ENCODE measurements around the gene MTA1.

The MTA1 gene

DNA sequence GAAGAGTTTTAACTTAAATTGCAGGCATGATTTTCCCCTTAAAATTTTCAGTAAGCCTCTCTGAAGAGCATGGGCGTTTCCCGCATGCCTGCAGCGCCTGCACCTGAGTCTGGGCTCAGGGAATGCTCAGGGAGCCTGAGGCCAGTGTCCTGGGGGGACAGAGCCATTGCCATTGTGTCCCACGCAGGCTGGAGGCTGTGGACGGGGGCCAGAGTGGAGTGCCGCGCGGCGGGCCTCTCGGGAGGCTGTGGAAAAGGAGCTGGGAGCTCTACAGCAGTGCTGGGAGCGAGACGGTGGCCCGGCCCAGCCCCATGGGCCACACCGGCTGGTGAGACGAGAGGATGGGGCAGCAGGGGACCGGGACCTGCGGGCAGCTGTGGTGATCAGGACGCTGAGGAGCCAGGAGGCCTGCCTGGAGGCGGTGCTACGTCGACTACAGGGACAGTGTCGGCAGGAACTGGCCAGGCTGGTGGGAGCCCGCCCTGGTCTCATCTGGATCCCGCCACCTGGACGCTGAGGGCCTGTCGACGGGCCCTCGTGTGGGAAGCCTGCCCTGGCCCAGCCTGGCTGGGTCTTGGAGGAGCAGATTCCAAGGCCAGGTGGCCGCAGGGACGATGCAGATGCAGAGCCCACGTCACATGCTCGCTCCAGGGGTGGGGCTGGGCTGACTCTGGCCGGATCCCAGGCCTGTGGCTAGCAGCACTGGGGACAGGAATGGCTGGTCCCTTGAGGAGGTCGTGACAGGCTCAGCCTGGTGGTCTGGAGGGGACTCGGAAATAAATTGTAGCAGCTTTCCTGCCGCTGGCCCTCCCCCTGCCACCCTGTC lies 79.0 kb downstream of the MTA1 start:
- no peak for DNase-seq (ENCODE audit: low read depth in 2 of 2)

DNA sequence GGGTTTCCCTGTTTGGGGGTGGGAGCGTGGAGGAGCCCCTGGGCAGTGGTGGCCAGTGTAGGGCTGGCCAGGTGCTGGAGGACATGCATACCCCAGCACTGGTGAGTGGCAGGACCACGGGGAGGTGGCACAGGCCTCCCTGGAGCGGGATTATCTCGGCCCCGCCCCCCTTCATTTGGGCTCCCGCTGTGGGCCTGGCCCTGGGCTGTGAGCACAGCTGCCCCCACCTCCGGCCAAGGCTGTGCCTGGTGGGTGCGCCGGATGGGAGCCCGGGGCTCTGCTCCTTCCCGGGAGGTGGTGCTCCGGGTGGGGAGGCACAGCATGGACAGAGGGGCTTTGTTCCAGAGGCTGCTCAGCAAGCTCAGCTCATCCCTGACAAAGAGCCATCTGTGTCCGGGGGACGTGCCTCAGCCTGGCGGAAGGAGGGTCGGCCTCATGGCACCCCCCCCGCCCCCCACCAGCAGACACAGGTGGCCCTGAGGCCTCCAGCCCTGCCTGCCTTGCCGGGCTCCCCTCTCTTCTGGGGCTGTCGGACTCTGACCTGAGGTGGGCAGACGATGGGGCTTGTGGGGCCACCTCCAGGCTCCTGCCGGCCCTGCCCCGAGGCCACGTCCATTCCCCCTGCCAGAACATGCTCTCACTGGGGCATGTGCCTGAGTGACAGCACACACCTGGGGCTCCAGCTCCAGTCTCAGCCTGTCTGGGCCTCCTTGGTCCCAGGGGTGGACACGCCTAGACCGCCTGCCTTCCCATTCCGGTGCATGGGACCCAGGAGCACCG lies 79.8 kb downstream of the MTA1 start:
- DNase-seq (ENCODE audit: low read depth in 2 of 2) = no peak

DNA sequence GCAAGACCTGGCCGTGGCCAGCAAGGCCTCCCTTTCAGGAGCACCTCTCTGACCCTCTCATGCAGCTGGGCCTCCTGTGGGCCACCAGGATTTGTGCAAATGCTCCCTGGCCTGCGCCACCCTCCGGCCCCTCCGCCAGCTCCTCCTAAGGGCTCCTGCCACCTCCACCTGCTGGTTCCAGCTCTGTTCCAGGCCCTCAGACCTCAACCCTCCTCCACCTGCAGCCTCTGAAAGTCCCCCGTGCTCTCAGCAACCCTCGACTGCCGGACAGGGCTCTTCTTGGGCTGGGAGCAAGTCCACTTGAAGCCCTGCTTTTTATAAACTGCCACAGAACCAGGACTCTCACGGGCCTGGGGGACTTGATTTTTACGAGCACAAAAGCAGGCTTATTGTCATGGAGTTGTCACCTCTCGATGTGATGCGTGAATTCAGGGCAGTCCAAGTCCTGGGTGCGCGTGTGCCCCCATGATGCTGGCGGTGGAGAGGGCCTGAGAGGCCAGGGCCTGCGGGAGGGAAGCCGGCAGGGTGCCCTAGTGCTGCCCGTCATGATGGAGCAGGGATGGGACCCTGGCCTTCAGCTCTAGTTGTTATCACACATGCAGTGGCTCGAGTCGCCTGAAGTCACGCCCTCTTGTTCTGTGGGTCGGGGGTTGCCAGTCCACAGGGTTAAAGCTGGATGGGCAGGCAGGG lies 80.6 kb downstream of the MTA1 start:
- DNase-seq (ENCODE audit: low read depth in 2 of 2) = no peak

DNA sequence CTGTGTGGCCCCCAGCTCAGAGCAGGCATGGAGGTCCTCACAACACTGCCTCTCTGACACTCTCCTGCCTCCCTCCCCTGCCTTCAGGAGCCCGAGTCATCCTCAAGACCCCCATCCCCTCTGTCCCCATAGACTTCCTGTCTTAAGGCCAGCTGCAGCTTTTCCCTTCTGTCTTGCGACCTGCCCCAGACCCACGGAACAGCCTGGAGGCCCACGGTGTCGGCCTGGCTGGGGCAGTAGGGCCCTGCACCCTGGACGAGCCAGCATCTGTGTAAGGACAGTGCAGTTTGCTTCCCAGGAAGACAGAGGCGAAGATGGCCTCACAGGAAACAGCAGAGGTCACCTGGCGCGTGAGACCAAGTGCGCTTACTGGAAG lies 81.1 kb downstream of the MTA1 start:
- no peak for DNase-seq (ENCODE audit: low read depth in 2 of 2)

DNA sequence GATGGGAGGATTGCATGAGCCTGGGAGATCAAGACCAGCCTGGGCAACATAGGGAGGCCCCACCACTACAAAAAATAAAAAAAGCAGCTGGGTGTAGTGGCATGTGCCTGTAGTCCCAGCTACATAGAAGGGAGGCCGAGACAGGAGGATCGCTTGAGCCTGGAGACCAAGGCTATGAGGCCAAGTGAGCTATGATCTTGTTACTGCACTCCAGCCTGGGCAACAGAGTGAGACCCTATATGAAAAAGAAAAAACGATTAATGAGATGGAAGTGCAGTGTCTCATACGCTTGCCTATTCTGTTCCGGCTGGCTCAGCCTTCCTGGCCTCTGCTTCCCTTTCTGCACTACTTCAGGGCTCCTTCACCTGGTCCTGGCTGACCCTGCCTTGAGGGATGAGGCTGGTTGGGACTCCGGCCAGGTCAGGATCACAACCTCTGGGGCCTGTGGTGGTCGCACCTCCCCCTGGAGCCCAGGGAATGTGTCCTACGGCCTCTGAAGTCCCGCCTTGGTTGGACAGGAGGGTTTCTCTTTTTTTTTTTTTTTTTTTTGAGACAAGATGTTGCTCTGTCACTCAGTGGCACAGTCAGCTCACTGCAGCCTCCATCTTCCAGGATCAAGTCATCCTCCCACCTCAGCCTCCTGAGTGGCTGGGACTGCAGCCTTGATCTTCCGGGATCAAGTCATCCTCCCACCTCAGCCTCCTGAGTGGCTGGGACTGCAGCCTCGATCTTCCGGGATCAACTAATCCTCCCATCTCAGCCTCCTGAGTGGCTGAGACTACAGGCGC lies 82.1 kb downstream of the MTA1 start:
- DNase-seq (ENCODE audit: low read depth in 2 of 2) = no peak

DNA sequence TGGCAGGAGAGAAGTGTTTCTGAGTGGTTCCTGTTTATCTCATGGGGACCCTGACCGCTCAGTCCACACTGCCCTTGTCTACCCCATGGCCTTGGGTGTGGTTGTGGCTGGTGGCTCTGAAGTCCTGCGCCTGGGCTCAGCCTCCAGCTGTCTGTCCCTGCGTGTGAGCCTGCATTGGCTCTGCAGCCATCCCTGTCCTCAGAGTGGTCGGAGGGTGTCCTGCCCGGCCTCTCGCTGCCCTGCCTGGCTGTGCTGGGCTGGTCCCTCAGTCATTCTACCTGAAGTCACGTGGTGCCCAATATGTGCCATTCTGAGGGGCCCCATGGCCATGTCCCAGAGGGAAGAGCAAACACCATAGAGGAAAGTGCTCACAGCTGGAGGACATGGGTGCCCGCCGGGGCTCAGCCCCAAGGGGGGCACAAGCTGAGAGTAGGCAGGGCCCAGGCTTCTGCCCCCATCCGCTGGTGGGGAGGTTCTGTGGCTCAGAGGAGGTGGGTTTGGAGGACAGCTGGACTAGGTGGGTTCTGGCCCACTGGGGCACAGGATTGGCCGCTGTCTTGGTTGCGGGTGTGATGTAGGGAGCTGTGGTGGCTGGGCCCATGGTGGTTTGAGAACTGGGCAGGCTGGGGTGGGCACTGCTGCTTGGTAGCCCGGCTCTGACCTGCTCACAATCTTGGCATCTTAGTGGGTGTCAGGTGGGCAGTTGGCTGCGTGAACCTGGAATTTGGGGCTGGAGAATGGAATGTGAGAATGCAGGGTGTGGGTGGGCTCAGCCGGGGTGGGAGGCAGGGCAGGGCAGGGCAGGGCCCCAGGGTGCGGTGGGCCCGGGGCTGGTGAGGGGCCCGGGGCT lies 83.0 kb downstream of the MTA1 start:
- no peak for DNase-seq (ENCODE audit: low read depth in 2 of 2)

DNA sequence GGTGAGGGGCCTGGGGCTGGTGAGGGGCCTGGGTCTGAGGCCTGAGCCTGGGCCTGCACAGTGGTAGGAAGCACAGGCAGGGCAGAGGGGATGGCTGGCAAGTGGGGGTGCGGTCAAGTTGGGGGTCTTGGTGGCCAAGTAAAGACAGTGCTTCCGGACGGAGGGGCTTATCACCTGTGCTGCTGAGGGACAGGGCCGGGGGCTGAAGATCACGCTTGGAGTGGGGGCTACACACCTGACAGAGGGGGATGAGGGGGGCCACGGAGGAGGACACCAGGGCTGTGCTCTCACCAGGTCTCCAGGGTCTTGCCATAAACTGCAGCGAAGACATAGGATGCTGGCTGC lies 83.6 kb downstream of the MTA1 start:
- DNase-seq (ENCODE audit: low read depth in 2 of 2) = no peak

DNA sequence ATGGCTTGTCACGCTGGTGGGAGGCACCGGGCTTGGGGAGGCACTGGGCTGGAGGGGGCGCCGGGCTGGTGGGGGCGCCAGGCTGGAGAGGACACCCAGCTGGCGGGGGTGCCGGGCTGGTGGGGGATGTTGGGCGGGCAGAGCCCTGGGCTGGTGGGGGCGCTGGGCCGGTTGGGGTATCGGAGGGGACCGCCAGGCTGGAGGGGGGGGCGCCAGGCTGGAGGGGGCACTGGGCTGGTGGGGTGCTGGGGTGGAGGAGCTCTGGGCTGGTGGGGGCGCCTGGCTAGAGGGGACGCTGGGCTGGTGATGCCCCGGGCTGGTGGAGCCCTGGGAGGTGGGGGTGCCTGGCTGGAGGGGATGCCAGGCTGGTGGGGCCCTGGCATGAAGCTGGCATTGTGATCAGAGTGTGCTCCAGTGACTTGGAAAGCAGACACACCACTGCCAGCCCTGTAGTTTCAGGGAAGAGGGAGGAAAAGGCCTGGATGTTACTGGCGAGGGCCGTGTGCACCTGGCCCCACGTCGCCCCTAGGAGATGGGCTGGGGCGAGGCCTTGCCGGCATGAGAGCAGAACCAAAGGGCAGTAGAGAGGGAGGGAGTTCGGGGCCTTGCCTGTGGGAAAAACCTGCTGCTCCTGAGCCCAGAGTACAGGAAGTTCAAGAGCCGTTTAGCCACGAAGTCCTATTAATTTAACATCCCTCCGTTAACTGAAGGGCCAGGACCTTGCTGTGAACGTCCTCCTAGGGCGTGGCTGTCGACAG lies 84.5 kb downstream of the MTA1 start:
- DNase-seq (ENCODE audit: low read depth in 2 of 2) = no peak

DNA sequence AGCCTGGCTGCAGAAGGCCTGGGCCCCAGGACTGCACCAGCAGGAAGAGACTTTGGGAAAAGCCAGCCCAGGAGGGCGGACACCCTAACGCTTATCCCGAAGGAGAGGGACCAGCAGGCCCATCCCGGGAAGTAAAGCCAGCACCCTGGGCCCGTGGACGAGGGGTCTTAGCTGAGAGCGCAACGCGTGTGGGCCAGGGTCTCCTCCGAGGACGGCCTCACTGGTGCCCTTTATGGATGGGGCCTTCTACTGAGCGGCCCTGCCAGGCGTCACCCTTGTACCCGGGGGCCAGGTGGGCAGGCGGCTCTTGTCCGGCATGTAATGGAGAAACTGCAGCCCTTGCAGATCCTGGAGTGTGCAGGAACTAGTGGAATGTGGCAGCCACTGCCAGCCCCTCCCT lies 85.5 kb downstream of the MTA1 start:
- DNase-seq (ENCODE audit: low read depth in 2 of 2) = no peak

DNA sequence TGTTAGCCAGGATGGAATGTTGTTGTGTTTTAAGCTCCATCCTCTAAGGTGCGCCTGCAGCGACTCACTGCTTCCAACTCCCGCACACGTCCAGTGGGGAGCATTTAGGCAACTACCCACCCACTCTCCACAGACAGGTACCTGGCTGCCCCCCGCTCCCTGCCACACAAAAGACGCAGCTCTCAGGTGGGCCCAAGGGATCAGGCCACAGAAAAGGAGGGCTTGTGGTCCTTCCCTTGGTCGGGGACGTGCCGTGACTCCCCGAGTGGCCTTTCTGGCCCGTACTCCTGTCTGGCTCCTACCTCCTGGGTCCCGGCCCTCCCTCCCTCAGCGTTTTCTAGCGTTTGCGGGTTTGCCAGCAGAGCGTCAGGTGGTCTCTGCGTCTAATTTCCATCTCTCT lies 87.6 kb downstream of the MTA1 start:
- DNase-seq (ENCODE audit: low read depth in 2 of 2) = no peak

DNA sequence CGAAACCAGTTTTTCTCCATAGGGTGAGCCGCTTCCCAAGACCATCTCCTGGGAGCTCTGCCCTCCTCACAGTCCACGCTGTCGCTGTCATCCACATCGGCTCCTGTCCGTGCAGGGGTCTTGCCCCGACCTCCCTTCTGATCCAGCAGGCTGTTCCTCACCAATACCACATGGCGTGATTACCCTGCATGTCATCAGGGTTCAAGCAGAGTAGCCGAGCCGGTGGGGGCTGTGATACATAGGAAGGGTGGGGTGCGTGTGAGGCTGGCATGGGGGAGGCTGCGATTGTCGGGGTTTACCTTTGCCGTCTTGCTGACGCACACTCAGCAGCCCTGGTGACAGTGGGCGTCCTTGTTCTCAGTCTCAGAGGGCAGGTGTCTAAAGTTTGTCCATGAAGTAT lies 88.4 kb downstream of the MTA1 start:
- no peak for DNase-seq (ENCODE audit: low read depth in 2 of 2)

DNA sequence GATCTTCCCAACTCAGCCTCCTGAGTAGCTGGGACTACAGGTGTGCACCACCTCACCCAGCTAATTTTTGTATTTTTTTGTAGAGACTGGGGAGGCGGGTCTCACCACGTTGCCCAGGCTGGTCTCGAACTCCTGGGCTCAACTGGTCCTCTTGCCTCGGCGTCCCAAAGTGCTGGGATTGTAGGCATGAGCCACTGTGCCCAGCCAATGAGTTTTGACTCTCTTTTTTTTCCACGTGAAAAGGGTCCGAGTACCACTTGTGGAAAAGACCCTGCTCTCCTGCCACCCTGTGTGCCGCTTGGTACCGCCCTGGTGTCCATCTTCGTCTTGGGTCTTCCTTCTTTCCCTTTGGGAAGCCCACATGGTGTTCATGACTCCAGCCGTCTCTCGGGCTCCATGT lies 89.0 kb downstream of the MTA1 start:
- DNase-seq (ENCODE audit: low read depth in 2 of 2) = no peak

DNA sequence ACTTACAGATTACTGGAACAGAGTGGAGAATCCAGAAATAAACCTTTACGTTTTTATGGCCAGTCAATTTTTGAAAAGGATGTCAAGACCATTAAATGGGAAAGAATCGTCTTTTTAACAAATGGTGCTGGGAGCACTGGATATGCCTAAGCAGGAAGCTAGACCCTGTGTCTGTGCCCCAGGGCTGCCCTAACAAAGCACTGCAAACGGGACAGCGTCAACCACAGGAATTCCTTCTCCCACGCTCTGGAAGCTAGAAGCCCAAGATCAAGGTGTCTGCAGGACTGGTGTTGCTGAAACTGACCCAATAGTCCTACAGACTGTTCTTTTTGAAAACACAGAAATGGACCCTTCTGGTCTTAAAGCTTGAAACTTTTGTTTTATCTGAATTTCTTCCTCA lies 97.5 kb downstream of the MTA1 start:
- DNase-seq (ENCODE audit: low read depth in 2 of 2) = no peak

DNA sequence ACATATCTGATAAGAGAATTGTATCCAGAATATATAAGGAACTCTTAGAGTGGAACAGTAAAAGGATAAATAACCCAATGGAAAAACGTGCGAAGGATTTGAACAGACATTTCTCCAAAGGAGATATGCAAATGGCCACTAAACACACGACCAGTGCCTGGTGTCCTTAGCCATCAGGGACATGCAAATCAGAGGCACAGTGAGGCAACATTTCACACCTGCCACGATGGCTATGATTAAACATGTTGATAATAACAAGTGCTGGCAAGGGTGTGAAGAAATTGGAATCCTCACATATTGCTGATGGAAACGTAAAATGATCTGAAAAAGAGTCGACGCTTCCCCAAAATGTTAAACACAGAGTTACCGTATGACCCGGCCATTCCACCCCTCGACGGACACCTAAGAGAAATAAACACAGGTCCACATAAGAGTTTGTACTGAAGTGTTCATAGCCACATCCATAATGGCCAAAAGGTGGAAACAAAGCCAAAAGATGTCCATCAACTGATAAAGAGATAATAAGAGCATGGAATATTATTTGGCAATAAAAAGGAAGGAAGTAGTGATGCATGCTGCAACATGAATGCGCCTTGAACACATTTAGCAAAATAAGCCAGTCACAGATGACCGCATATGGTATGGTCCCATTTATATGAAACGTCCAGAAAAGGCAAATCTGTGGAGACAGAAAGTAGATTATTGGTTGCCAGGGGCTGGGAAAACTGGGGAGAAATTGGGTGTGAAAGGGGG lies 100.5 kb downstream of the MTA1 start:
- DNase-seq (ENCODE audit: low read depth in 2 of 2) = no peak
